Measurements from ENCODE around the gene MACO1.

Gene MACO1

DNA sequence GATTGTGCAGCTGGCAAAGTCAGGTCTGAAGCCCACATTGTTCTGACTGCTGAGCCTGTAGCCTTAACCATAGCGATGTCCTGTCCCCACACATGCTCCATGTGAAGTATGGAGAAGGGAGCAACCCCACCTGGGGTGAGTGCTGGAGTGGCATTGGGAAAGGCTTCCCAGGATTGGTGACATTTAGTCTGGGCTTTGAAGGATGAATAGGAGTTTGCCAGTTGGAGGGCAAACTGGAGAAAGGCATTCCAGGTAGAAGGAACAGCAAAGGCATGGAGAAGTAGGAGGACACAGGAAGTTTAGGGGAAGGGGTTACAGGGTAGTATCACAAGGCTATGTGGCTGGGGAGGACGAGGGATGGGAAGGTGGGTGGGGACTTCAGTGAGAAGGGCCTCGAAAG lies 105.4 kb downstream of the MACO1 start:
- FAIRE-seq (no peak), DNase-seq (ENCODE audit: extremely low spot score, insufficient read length, low read depth) (no peak)

DNA sequence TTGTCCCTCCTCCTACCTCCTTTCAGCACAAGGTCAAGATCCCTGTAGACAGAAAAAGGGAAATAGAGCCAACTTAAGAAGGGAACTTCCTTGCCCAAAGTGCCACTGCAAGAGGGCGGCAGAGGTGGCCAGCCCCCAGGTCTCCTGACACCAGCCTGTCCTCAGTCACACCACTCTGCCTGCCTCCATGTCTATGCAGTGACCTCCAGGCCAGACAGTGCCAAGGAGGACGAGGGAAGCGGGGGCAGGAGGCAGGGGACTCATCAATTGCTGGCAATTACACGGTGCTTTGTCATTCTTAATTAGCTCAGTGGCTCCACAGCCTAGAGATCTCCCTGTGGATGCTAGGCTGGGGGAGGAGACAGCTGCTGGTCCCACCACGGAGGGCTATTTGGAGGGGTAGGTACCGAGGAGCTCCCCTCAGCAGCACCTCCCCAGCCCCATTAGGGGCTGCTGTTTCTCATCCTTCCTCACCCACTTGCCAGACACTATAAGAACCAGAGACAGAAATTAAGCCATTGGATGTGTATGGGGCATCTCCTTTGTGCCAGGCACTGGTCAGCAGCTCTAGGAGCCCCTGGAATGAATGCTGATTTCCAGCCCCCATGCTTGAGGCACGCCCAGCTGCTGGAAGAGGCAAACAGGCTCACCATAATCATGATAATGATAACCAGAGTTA lies 106.6 kb downstream of the MACO1 start:
- DNase-seq (ENCODE audit: extremely low spot score, insufficient read length, low read depth) = no peak
- no peak for FAIRE-seq

- FAIRE-seq = no peak
Measured at GRCh38 chr1:25538191-25538767, 107.6 kb downstream of the MACO1 start.

DNA sequence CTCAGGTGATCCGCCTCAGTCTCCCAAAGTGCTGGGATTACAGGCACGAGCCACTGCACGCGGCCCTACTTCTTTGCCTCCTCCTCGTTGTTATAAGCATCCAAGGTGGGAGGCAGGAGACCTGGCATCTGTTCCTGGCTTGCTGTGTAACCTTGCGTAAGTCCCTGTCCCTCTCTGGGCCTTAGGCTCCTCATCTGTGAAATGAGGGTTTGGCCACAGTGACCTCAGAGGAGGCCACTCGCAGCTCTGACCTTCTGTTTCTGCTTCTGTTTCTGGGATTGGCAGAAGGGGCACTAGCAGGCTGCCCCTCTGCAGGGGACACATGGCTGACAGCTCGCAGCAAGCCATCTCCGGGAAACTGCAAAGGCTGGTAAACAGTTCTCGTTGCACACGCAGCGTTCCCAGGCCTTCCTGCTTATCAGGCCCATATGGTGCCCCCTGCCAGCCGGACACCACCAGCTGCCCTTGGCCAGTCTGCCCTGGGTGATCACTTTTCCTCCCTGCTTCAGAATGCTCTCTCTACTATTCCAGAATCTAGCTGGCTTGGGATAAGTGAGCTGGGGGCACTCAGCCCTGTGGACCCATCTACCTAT lies 110.1 kb downstream of the MACO1 start:
- DNase-seq (ENCODE audit: extremely low spot score, insufficient read length, low read depth) (no peak), FAIRE-seq (no peak)

More at GRCh38 chr1:25538191-25538767, 107.6 kb downstream of the MACO1 start:
- no peak for DNase-seq (ENCODE audit: extremely low spot score, insufficient read length, low read depth)

GRCh38 chr1:25541425-25541824 lies 110.7 kb downstream of the MACO1 start:
- FAIRE-seq = no peak
- DNase-seq (ENCODE audit: extremely low spot score, insufficient read length, low read depth) = no peak

- DNase-seq (ENCODE audit: extremely low spot score, insufficient read length, low read depth) (no peak), FAIRE-seq (no peak)
Measured at GRCh38 chr1:25541889-25542658, 111.4 kb downstream of the MACO1 start.

DNA sequence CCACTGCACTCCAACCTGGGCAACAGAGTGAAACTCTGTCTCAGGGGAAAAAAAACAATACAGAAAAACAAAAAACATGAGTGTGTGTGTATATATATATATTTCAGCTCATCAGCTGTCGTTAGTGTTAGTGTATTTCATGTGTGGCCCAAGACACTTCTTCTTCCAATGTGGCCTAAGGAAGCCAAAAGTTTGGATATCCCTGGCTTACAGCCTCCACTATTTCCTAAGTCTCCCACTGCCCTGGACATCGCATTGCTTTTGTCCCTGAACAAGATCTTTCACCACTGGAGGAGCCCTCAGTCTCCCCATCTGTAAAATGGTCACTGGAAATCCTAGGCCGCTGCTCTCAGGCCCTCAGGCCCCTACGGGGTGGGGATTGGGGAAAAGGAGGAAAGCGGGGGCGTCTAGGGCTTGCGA lies 112.3 kb downstream of the MACO1 start:
- no peak for DNase-seq (ENCODE audit: extremely low spot score, insufficient read length, low read depth)
- no peak for FAIRE-seq

- FAIRE-seq = peak; percentile 76
- peak; percentile 79 for DNase-seq (ENCODE audit: extremely low spot score, insufficient read length, low read depth)
Measured at GRCh38 chr1:25543425-25544242, 112.9 kb downstream of the MACO1 start, which contains the start of gene LDLRAP1. LDLRAP1 (plus strand) TSS chr1:25543606; CDS start chr1:25543699, 93 bp downstream.

DNA sequence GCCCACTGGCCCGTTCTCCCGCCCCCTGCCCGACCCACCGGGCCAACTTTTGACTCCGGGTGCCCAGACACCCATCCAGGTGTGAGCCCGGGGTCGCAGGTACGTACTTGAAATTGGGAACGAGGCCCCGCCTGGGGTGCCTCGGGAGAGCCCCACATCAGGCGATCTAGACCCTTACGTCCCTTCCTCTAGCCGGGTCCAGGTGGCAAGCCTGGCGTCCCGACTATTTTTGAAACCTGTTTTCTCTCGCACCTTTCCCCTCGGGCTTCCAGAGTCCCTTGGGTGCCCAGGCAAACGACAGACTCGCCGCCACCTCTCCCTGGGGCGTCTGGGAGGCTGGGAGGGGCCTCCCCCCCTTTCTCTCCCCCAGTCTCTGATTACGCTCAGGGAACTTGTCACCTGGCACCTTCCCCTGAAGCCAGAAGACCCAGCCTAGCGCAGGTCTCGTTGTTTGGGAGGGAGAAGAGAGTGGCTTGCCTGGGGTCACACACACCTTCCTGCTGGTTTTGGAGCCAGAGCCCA lies 113.6 kb downstream of the MACO1 start:
- DNase-seq (ENCODE audit: extremely low spot score, insufficient read length, low read depth) = no peak
- FAIRE-seq = no peak

DNA sequence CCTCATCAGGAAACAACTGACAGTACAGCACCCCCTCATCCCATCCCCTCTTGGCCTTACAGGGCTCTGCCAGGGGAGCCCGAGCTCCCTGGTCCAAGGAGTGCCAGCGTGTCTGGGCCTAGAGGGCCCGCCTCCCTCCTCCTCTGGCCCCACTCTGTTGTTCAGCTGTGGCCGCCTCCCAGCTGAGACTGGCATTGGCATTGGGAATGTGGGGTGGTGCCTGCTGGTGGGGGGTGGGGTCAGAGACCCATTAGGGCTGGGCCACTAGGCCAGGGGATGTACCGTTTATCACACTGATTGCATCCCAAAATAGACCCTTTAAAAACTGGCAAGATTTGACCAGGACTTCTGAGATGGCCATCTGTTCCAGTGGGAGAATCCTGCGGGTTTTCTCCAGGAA lies 114.1 kb downstream of the MACO1 start:
- no peak for DNase-seq (ENCODE audit: extremely low spot score, insufficient read length, low read depth)
- FAIRE-seq = no peak

GRCh38 chr1:25545767-25546166 lies 115.1 kb downstream of the MACO1 start:
- DNase-seq (ENCODE audit: extremely low spot score, insufficient read length, low read depth) (no peak), FAIRE-seq (no peak)

GRCh38 chr1:25546193-25546592 lies 115.5 kb downstream of the MACO1 start:
- DNase-seq (ENCODE audit: extremely low spot score, insufficient read length, low read depth) (no peak), FAIRE-seq (no peak)

- DNase-seq (ENCODE audit: extremely low spot score, insufficient read length, low read depth) (no peak), FAIRE-seq (no peak)
Measured at GRCh38 chr1:25548601-25549000, 117.9 kb downstream of the MACO1 start.

- FAIRE-seq (peak; percentile 90), DNase-seq (ENCODE audit: extremely low spot score, insufficient read length, low read depth) (peak; percentile 74)
Measured at GRCh38 chr1:25549273-25550154, 118.8 kb downstream of the MACO1 start.

All from GM18507 (cell line).